CD4-positive, alpha-beta T cell treated with Interleukin-6 at 100 ng/mL for 8 hours (primary cell): ENCODE data around the gene KRT82.
"Not testable (repeated sequence)": the region's sequence is repeated elsewhere in the genome, so short reads cannot be mapped to it uniquely, and the experiment has no call there.

Experiments used
- DNase-seq: peaks from one replicate; pipeline ENCODE4 v3.0.0-alpha.2; 2020; ENCODE audit warnings: mixed read lengths, low spot score

KRT82 gene

GRCh38 chr12:52405922-52406385 lies at the start of gene KRT82:
KRT82 (minus strand) TSS chr12:52406335; CDS start chr12:52406277, 58 bp downstream.
- no peak for DNase-seq

- no peak for DNase-seq
Observed at GRCh38 chr12:52455821-52456220, 49.7 kb upstream of the KRT82 start.

GRCh38 chr12:52454411-52455201 lies 48.5 kb upstream of the KRT82 start:
- DNase-seq = no peak

GRCh38 chr12:52452101-52452500 lies 46.0 kb upstream of the KRT82 start, which contains the start of gene KRT6B:
KRT6B (minus strand) TSS chr12:52452146; CDS start chr12:52452078, 68 bp downstream.
- DNase-seq = no peak

GRCh38 chr12:52448228-52448627 lies 42.1 kb upstream of the KRT82 start:
- no peak for DNase-seq

GRCh38 chr12:52447196-52447595 lies 41.1 kb upstream of the KRT82 start:
- DNase-seq = not testable (repeated sequence)

- no peak for DNase-seq
Observed at GRCh38 chr12:52446367-52447045, 40.4 kb upstream of the KRT82 start.

- no peak for DNase-seq
Observed at GRCh38 chr12:52445876-52446275, 39.7 kb upstream of the KRT82 start.

- no peak for DNase-seq
Observed at GRCh38 chr12:52444647-52445595, 38.8 kb upstream of the KRT82 start.

GRCh38 chr12:52443966-52444365 lies 37.8 kb upstream of the KRT82 start:
- DNase-seq = no peak

GRCh38 chr12:52442600-52443061 lies 36.5 kb upstream of the KRT82 start:
- no peak for DNase-seq

- DNase-seq = no peak
Observed at GRCh38 chr12:52441320-52441911, 35.3 kb upstream of the KRT82 start.

- DNase-seq = no peak
Observed at GRCh38 chr12:52440821-52441319, 34.7 kb upstream of the KRT82 start.

- DNase-seq = no peak
Observed at GRCh38 chr12:52439845-52440244, 33.7 kb upstream of the KRT82 start.

GRCh38 chr12:52439420-52439819 lies 33.3 kb upstream of the KRT82 start:
- DNase-seq = no peak

GRCh38 chr12:52438305-52439301 lies 32.5 kb upstream of the KRT82 start:
- no peak for DNase-seq

- no peak for DNase-seq
Observed at GRCh38 chr12:52437508-52437907, 31.4 kb upstream of the KRT82 start.

GRCh38 chr12:52436828-52437474 lies 30.8 kb upstream of the KRT82 start:
- no peak for DNase-seq

- no peak for DNase-seq
Observed at GRCh38 chr12:52436000-52436827, 30.1 kb upstream of the KRT82 start.
